GM12878 (cell line): ENCODE results near the gene FAF1. TPM values are rescaled to one million over a fixed set of nuclear protein-coding genes. Genes with fewer than 3 reads are reported as not detected.

Source experiments
- ATAC-seq: fragments of 200-7000 bp; cut with Tn5 transposase; 3 replicates; pipeline ENCODE4 v1.9.1; 2020; ENCODE audit warnings: mild to moderate bottlenecking, moderate library complexity
- BruUV-seq: library from RNA; stranded (reverse); fragments of 400-500 nt; replicated peaks from 2 replicates; lab custom pipeline; 2021; lab: Mats Ljungman, UMichigan
- CTCF ChIA-PET: fragments of 300-600 bp; sonication (Branson Sonifier 250); formaldehyde crosslinking; extraction: SDS; loops from one replicate; lab custom pipeline; 2021; ENCODE audit warnings: inconsistent platforms; lab: Yijun Ruan, JAX
- POLR2A ChIA-PET: fragments of 350-600 bp; formaldehyde crosslinking; extraction: SDS; loops from one replicate; lab custom pipeline; 2021; ENCODE audit warnings: inconsistent platforms; lab: Charles Lee
- RAD21 ChIA-PET: fragments of 300-600 bp; sonication (Branson Sonifier 250); formaldehyde crosslinking; loops from one replicate; lab custom pipeline; 2023; ENCODE audit warnings: antibody characterized with exemption; ENCODE audit not compliant: unreplicated experiment; lab: Charles Lee
- SMC1A ChIA-PET: fragments of 300-600 bp; sonication (Branson Sonifier 250); formaldehyde crosslinking; loops from one replicate; lab custom pipeline; 2023; ENCODE audit not compliant: unreplicated experiment, uncharacterized antibody; lab: Charles Lee
- DNase-seq: peaks from one replicate; pipeline ENCODE4 v3.0.0-alpha.2; 2011; ENCODE audit warnings: low read depth, low spot score
- FAIRE-seq: peaks from 3 replicates; lab custom pipeline; 2011; peaks lifted over from hg19 to GRCh38; lab: Jason Lieb, UNC
- H2AFZ ChIP-seq: 2 replicates; pipeline ENCODE4 v1.6.0; 2011; ENCODE audit warnings: low read depth, low read length, control low read depth; ENCODE audit not compliant: control insufficient read depth
- H3K27ac ChIP-seq: 2 replicates; pipeline ENCODE4 v1.5.1; 2011; ENCODE audit warnings: control low read depth; ENCODE audit not compliant: control insufficient read depth, insufficient read depth
- H3K27me3 ChIP-seq, 2 experiments: replicated peaks in 1 of 2; 2 replicates each; pipeline versions ENCODE4 v1.6.0 to v1.6.1; 2011; ENCODE audit warnings: low read length in 1 of 2; ENCODE audit not compliant: control insufficient read depth in 2 of 2, insufficient read depth in 2 of 2
- H3K36me3 ChIP-seq, 2 experiments: 2 replicates each; pipeline ENCODE4 v1.5.1; 2011; ENCODE audit warnings: low read length in 1 of 2; ENCODE audit not compliant: control insufficient read depth in 2 of 2, insufficient read depth in 2 of 2
- H3K4me1 ChIP-seq: 2 replicates; pipeline ENCODE4 v1.6.1; 2011; ENCODE audit warnings: mild to moderate bottlenecking, low read length, moderate library complexity, mixed read lengths; ENCODE audit not compliant: control insufficient read depth, insufficient read depth
- H3K4me2 ChIP-seq: 2 replicates; pipeline ENCODE4 v1.6.0; 2011; ENCODE audit warnings: control low read depth; ENCODE audit not compliant: control insufficient read depth, insufficient read depth
- H3K4me3 ChIP-seq: fragments of 200-600 bp; sonication (generic); 2 replicates; pipeline ENCODE4 v1.5.1; 2016
- H3K79me2 ChIP-seq: 2 replicates; pipeline ENCODE4 v1.6.0; 2011; ENCODE audit warnings: low read length; ENCODE audit not compliant: control insufficient read depth, insufficient read depth
- H3K9ac ChIP-seq: 2 replicates; pipeline ENCODE4 v1.8.0; 2011; ENCODE audit warnings: low read length, control low read depth, mixed read lengths; ENCODE audit not compliant: control insufficient read depth, insufficient read depth
- H3K9me3 ChIP-seq: replicated peaks from 3 replicates; pipeline ENCODE4 v1.5.1; 2011; ENCODE audit warnings: mild to moderate bottlenecking, low read length; ENCODE audit not compliant: control insufficient read depth, insufficient read depth
- H4K20me1 ChIP-seq: 2 replicates; pipeline ENCODE4 v1.6.0; 2011; ENCODE audit not compliant: control insufficient read depth, insufficient read depth
- ETV6 ChIP-seq, 2 experiments: fragments of 450-650 bp in 1 of 2; IDR thresholded peaks in 1 of 2; conservative IDR thresholded peaks in 1 of 2; 2 replicates each; pipeline ENCODE4 v1.6.1; 2014; ENCODE audit warnings: antibody characterized with exemption in 1 of 2, borderline replicate concordance in 1 of 2, low read depth in 1 of 2, mild to moderate bottlenecking in 1 of 2, moderate library complexity in 1 of 2
- MYB ChIP-seq: fragments of 150-350 bp; IDR thresholded peaks from 2 replicates; pipeline ENCODE4 v1.6.1; 2014; ENCODE audit warnings: mild to moderate bottlenecking, low read depth, low read length, borderline replicate concordance
- NFYB ChIP-seq: IDR thresholded peaks from 2 replicates; pipeline ENCODE4 v1.6.1; 2011; ENCODE audit warnings: low read depth, mild to moderate bottlenecking, low read length, improper control_type of control experiment, moderate library complexity; ENCODE audit not compliant: insufficient read depth
- RAD21 ChIP-seq: IDR thresholded peaks from 2 replicates; pipeline ENCODE4 v1.6.1; 2011; ENCODE audit warnings: mild to moderate bottlenecking, low read depth, low read length, moderate library complexity; ENCODE audit not compliant: insufficient read depth
- ZBTB33 ChIP-seq: fragments of 450-650 bp; IDR thresholded peaks from 2 replicates; pipeline ENCODE4 v1.6.1; 2017; ENCODE audit warnings: mild to moderate bottlenecking
- WGBS: methylation state at CpG from one replicate; pipeline ENCODE4 v1.1.6; 2016; ENCODE audit warnings: low lambda C conversion rate; ENCODE audit not compliant: insufficient replicate concordance, insufficient coverage; ENCODE audit errors: missing lambda C conversion rate; 5-methylcytosine and 5-hydroxymethylcytosine counted together
- in situ Hi-C: fragments of 300-500 bp; cut with MboI; formaldehyde crosslinking; loops from 9 replicates; pipeline ENCODE4 v1.14.3; 2018; ENCODE audit warnings: mixed read lengths
- intact Hi-C: fragments of 100-400 bp; cut with micrococcal nuclease; formaldehyde crosslinking; loops from one replicate; pipeline ENCODE4 v1.14.2; 2022; ENCODE audit not compliant: unreplicated experiment
- polyA plus RNA-seq, 11 experiments: library from polyadenylated mRNA; depleted of rRNA in 4 of 11; unstranded in 6 of 11; stranded (reverse) in 5 of 11; fragments of >200 nt; fragmentation: Nextera tagmentation in 4 of 11; fragmentation: Illumina TruSeq in 1 of 11; extraction: Ambion mirVana in 4 of 11; extraction: Trizol in 1 of 11; gene quantifications; 1 replicate in 1 of 11; 2 replicates in 10 of 11; pipeline versions ENCODE4 v1.2.1 to v1.2.3, GENCODE V29; 2011 to 2016; ENCODE audit warnings: inconsistent platforms in 2 of 11, missing spikeins in 2 of 11, low read depth in 1 of 11
- total RNA-seq, 4 experiments: library from RNA; depleted of rRNA in 3 of 4; stranded (reverse); fragments of >200 nt in 3 of 4; fragmentation: Illumina TruSeq in 1 of 4; extraction: Trizol in 1 of 4; gene quantifications; 2 replicates each; pipeline versions ENCODE4 v1.2.1 to v1.2.3, GENCODE V29; 2013 to 2021
- TF ChIP-seq, protein P1 (sequence below), 3 experiments: IDR thresholded peaks in 2 of 3; conservative IDR thresholded peaks in 1 of 3; 2 replicates each; pipeline ENCODE4 v1.5.1; 2011; ENCODE audit warnings: low read depth in 3 of 3, low read length in 3 of 3, mild to moderate bottlenecking in 3 of 3, control low read depth in 2 of 3, moderate library complexity in 2 of 3, inconsistent platforms in 1 of 3, mixed read lengths in 1 of 3; ENCODE audit not compliant: control insufficient read depth in 2 of 3, insufficient read depth in 1 of 3; ENCODE audit errors: extremely low read depth in 1 of 3
- TF ChIP-seq, protein P2 (sequence below): IDR thresholded peaks from 2 replicates; pipeline ENCODE4 v1.6.1; 2012; ENCODE audit warnings: low read depth, low read length, improper control_type of control experiment

FAF1 gene
- total and polyA plus RNA-seq, 10 of the 15 experiments (the other 5 are each of a cell fraction or from before 2014, with no cell fraction given) = 8.6 to 54.5 (median 23.7) TPM

- Histone ChIP-seq H3K27ac (no peak overlapping the region), H2AFZ (no peak overlapping the region), H3K9ac (no peak overlapping the region), H3K4me2 (no peak overlapping the region), H3K4me1 (no peaks in the 10 kb centered on the region), H3K79me2 (no peaks in the 10 kb centered on the region), H4K20me1 (no peaks in the 10 kb centered on the region), H3K4me3 (no peak overlapping the region), H3K36me3 (no peaks in the 10 kb centered on the region), H3K27me3 (no peaks in the 10 kb centered on the region), H3K9me3 (no peaks in the 10 kb centered on the region; the same call in 2 of the 3 replicates)
- SMC1A ChIA-PET = interaction anchor here (0.7 to 4.0 kb wide), 4 partner anchors 8 to 117 kb away, joined by 3 to 19 read pairs (median 3); no protein-coding TSS in a partner anchor
- 99% methylated on average over 6 of the region's 6 CpGs for WGBS
- in situ Hi-C loops = no loop called here
- FAIRE-seq (no peak), ATAC-seq (peak; percentile 46; the same call in 2 of the 3 replicates), DNase-seq (no peak)
- CTCF ChIA-PET = interaction anchor here (0.8 to 6.7 kb wide), 7 partner anchors 11 to 153 kb away, joined by 3 to 39 read pairs (median 6); no protein-coding TSS in a partner anchor
- 0 out of 2 replicates have a peak, but pooled peaks have one; percentile 2 for TF ChIP-seq RAD21
- no peak for TF ChIP-seq NFYB
- TF ChIP-seq, protein P1, sequence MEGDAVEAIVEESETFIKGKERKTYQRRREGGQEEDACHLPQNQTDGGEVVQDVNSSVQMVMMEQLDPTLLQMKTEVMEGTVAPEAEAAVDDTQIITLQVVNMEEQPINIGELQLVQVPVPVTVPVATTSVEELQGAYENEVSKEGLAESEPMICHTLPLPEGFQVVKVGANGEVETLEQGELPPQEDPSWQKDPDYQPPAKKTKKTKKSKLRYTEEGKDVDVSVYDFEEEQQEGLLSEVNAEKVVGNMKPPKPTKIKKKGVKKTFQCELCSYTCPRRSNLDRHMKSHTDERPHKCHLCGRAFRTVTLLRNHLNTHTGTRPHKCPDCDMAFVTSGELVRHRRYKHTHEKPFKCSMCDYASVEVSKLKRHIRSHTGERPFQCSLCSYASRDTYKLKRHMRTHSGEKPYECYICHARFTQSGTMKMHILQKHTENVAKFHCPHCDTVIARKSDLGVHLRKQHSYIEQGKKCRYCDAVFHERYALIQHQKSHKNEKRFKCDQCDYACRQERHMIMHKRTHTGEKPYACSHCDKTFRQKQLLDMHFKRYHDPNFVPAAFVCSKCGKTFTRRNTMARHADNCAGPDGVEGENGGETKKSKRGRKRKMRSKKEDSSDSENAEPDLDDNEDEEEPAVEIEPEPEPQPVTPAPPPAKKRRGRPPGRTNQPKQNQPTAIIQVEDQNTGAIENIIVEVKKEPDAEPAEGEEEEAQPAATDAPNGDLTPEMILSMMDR (IDR thresholded peaks at IDR 0.05 in 2 of 3, conservative IDR thresholded peaks at IDR 0.05 in 1 of 3; ENCODE audit: control insufficient read depth in 2 of 3, extremely low read depth in 1 of 3, insufficient read depth in 1 of 3, low read depth in 3 of 3, low read length in 3 of 3) = peak; percentile 16 to 22 (median 19); a peak in 2 of 6 replicates
- TF ChIP-seq ETV6 (conservative IDR thresholded peaks at IDR 0.05 in 1 of 2, IDR thresholded peaks at IDR 0.05 in 1 of 2; ENCODE audit: borderline replicate concordance in 1 of 2, low read depth in 1 of 2) = no peak
- TF ChIP-seq ZBTB33 = no peak
- TF ChIP-seq, protein P2, sequence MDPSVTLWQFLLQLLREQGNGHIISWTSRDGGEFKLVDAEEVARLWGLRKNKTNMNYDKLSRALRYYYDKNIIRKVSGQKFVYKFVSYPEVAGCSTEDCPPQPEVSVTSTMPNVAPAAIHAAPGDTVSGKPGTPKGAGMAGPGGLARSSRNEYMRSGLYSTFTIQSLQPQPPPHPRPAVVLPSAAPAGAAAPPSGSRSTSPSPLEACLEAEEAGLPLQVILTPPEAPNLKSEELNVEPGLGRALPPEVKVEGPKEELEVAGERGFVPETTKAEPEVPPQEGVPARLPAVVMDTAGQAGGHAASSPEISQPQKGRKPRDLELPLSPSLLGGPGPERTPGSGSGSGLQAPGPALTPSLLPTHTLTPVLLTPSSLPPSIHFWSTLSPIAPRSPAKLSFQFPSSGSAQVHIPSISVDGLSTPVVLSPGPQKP = no peak
- no peak for TF ChIP-seq MYB
- RAD21 ChIA-PET = interaction anchor here (0.6 to 2.2 kb wide), 4 partner anchors 10 to 153 kb away, joined by 3 to 7 read pairs (median 3); no protein-coding TSS in a partner anchor
- intact Hi-C loops = no loop called here
- no TSS peak for BruUV-seq
- POLR2A ChIA-PET = interaction anchor here (0.6 kb wide), 1 partner anchor 11 kb away, joined by 3 read pairs; no protein-coding TSS in a partner anchor
Observed at GRCh38 chr1:50620680-50621329, 339.3 kb downstream of the FAF1 start.
